Naive thymus-derived CD4-positive, alpha-beta T cell (primary cell): ENCODE results near the gene LPGAT1. TPM values are rescaled to one million over a fixed set of nuclear protein-coding genes. Genes with fewer than 3 reads are reported as not detected.

Experiments used
- ATAC-seq: fragments of 150-1000 bp; cut with Tn5 transposase; 2 replicates; pipeline ENCODE4 v1.10.0; 2021; ENCODE audit warnings: mild to moderate bottlenecking, moderate library complexity
- CTCF ChIA-PET: fragments of 350-600 bp; sonication (Branson Sonifier 250); formaldehyde crosslinking; loops from one replicate; lab custom pipeline; 2021; ENCODE audit warnings: antibody characterized with exemption; lab: Charles Lee
- POLR2A ChIA-PET: fragments of 350-600 bp; sonication (Branson Sonifier 250); formaldehyde crosslinking; loops from one replicate; lab custom pipeline; 2021; ENCODE audit warnings: antibody characterized with exemption, inconsistent platforms; lab: Charles Lee
- DNase-seq, 9 donors: peaks; one replicate each; pipeline versions ENCODE4 v3.0.0 to v3.0.0-alpha.2; 2020 to 2022; ENCODE audit warnings: mixed read lengths in 1 of 9
- H3K27ac ChIP-seq: one replicate; pipeline ENCODE4 v1.7.0; 2013; ENCODE audit warnings: mild to moderate bottlenecking, low read depth, low read length, moderate library complexity
- H3K27me3 ChIP-seq, 2 donors: one replicate each; pipeline ENCODE4 v1.7.0; 2013; ENCODE audit warnings: low read length in 2 of 2, mild to moderate bottlenecking in 2 of 2, moderate library complexity in 2 of 2; ENCODE audit not compliant: control insufficient read depth in 2 of 2, insufficient read depth in 2 of 2
- H3K36me3 ChIP-seq, 3 experiments: 1 replicate in 2 of 3; 2 replicates in 1 of 3; pipeline ENCODE4 v1.7.0; 2013; ENCODE audit warnings: low read length in 3 of 3, mild to moderate bottlenecking in 3 of 3, moderate library complexity in 1 of 3; ENCODE audit not compliant: insufficient read depth in 3 of 3, control insufficient read depth in 2 of 3
- H3K4me1 ChIP-seq, 2 donors: one replicate each; pipeline ENCODE4 v1.7.0; 2013; ENCODE audit warnings: low read length in 2 of 2, mild to moderate bottlenecking in 2 of 2, moderate library complexity in 1 of 2; ENCODE audit not compliant: control insufficient read depth in 2 of 2, insufficient read depth in 2 of 2
- H3K4me3 ChIP-seq: 2 replicates; pipeline ENCODE4 v1.7.0; 2013; ENCODE audit warnings: mild to moderate bottlenecking, low read length
- H3K9me3 ChIP-seq, 3 experiments: 1 replicate in 2 of 3; 2 replicates in 1 of 3; pipeline ENCODE4 v1.7.0; 2013; ENCODE audit warnings: low read length in 3 of 3; ENCODE audit not compliant: control insufficient read depth in 2 of 3
- H3K27ac Mint-ChIP-seq, 9 donors: one replicate each; pipeline ENCODE4 v1.8.0; 2020 to 2022; ENCODE audit warnings: mixed read lengths in 9 of 9, mild to moderate bottlenecking in 8 of 9, moderate library complexity in 5 of 9, inconsistent platforms in 2 of 9
- H3K27me3 Mint-ChIP-seq, 5 donors: one replicate each; pipeline ENCODE4 v1.8.0; 2021 to 2022; ENCODE audit warnings: mixed read lengths in 5 of 5, mild to moderate bottlenecking in 1 of 5
- H3K36me3 Mint-ChIP-seq, 5 donors: one replicate each; pipeline ENCODE4 v1.8.0; 2020 to 2022; ENCODE audit warnings: mixed read lengths in 5 of 5, mild to moderate bottlenecking in 3 of 5, inconsistent platforms in 1 of 5
- H3K4me1 Mint-ChIP-seq, 7 donors: one replicate each; pipeline ENCODE4 v1.8.0; 2020 to 2022; ENCODE audit warnings: mixed read lengths in 7 of 7, mild to moderate bottlenecking in 3 of 7, inconsistent platforms in 1 of 7
- H3K4me3 Mint-ChIP-seq, 10 donors: one replicate each; pipeline ENCODE4 v1.8.0; 2020 to 2022; ENCODE audit warnings: mild to moderate bottlenecking in 10 of 10, mixed read lengths in 10 of 10, moderate library complexity in 6 of 10, inconsistent platforms in 2 of 10
- H3K9me3 Mint-ChIP-seq, 11 donors: one replicate each; pipeline ENCODE4 v1.8.0; 2020 to 2022; ENCODE audit warnings: mixed read lengths in 11 of 11, mild to moderate bottlenecking in 4 of 11, inconsistent platforms in 1 of 11, moderate library complexity in 1 of 11
- intact Hi-C, 2 donors: fragments of 100-400 bp; cut with micrococcal nuclease; formaldehyde crosslinking; loops; one replicate each; pipeline ENCODE4 v1.15.1; 2023
- polyA plus RNA-seq, 2 donors: library from polyadenylated mRNA; unstranded; fragments of 300-500 nt; fragmentation: Illumina TruSeq; gene quantifications; one replicate each; pipeline ENCODE4 v1.2.3, GENCODE V29; 2021
- total RNA-seq, 6 experiments: library from RNA in 5 of 6; stranded (reverse) in 5 of 6; gene quantifications; 1 replicate in 5 of 6; 2 replicates in 1 of 6; pipeline ENCODE4 v1.2.3 and lab custom pipeline; 2021 to 2026

LPGAT1 gene
- total and polyA plus RNA-seq, 7 experiments from 2014 or later = 6.3 to 76.1 (median 13.6) TPM

- H3K36me3 ChIP-seq = peaks cover 4 to 9% (median 8%) of the 10 kb centered on the region in 3 experiments
- no peak for ATAC-seq
- H3K9me3 ChIP-seq = no peaks in the 10 kb centered on the region
- Mint-ChIP-seq H3K27ac (no peak overlapping the region), H3K27me3 (no peaks in the 10 kb centered on the region), H3K4me1 (no peaks in the 10 kb centered on the region), H3K36me3 (peaks cover 0 to 15% (median 7%) of the 10 kb centered on the region in 5 donors), H3K9me3 (no peaks in the 10 kb centered on the region), H3K4me3 (no peak overlapping the region)
- intact Hi-C loops = no loop called here
- H3K4me3 ChIP-seq = no peak overlapping the region
- POLR2A ChIA-PET = no interaction called here
- CTCF ChIA-PET = no interaction called here
- H3K4me1 ChIP-seq = no peaks in the 10 kb centered on the region
- H3K27me3 ChIP-seq = no peaks in the 10 kb centered on the region
- no peak overlapping the region for H3K27ac ChIP-seq
- DNase-seq = no peak
Measured at GRCh38 chr1:211748810-211749209, 81.8 kb downstream of the LPGAT1 start.

GRCh38 chr1:211742889-211743529, 87.6 kb downstream of the LPGAT1 start:
- no peaks in the 10 kb centered on the region for H3K9me3 ChIP-seq
- no peak overlapping the region for H3K27ac ChIP-seq
- no peaks in the 10 kb centered on the region for H3K36me3 ChIP-seq
- peaks cover 24 to 27% of the 10 kb centered on the region in 2 donors for H3K4me1 ChIP-seq
- Mint-ChIP-seq H3K4me3 (no peak overlapping the region), H3K27me3 (no peaks in the 10 kb centered on the region), H3K27ac (peak overlapping the region in 3 of 9 donors; percentile 19 to 52 (median 47)), H3K9me3 (no peaks in the 10 kb centered on the region), H3K36me3 (peaks cover 0 to 12% (median 0%) of the 10 kb centered on the region in 5 donors), H3K4me1 (peaks cover 21 to 32% (median 26%) of the 10 kb centered on the region in 7 donors)
- POLR2A ChIA-PET = no interaction called here
- DNase-seq (no peak), ATAC-seq (no peak)
- CTCF ChIA-PET = interaction anchor here (1.4 kb wide), 1 partner anchor 44 kb away, joined by 4 read pairs; no protein-coding TSS in a partner anchor
- intact Hi-C loops = no loop called here
- H3K27me3 ChIP-seq = no peaks in the 10 kb centered on the region
- H3K4me3 ChIP-seq = no peak overlapping the region

DNA sequence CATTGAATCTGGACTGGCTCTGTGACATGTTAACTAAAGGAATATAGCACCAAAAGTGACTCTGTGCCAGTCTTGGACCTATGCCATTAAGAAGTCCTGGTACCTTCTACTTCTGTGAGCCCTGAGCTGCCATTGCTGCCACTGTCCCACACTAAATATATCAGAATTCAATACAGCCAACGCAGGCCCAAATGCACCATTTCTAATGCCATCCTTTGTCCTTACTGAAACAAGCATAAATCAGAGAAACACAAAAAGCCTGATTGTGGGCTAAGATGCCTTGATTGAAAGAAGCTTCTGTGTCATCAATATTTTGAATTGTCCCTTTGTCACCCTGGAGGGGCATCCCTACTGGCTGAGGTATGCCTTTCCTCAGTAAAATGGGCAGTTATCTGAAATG, 88.3 kb downstream of the LPGAT1 start:
- Mint-ChIP-seq H3K4me3 (no peak overlapping the region), H3K9me3 (no peaks in the 10 kb centered on the region), H3K27me3 (no peaks in the 10 kb centered on the region), H3K36me3 (peaks cover 0 to 12% (median 0%) of the 10 kb centered on the region in 5 donors), H3K4me1 (peaks cover 28 to 39% (median 33%) of the 10 kb centered on the region in 7 donors), H3K27ac (no peak overlapping the region)
- no peak overlapping the region for H3K4me3 ChIP-seq
- ChIA-PET CTCF (interaction anchor here (1.4 kb wide), 1 partner anchor 43 kb away, joined by 4 read pairs; no protein-coding TSS in a partner anchor), POLR2A (no interaction called here)
- no peak for ATAC-seq
- no peak for DNase-seq
- H3K9me3 ChIP-seq = no peaks in the 10 kb centered on the region
- H3K27ac ChIP-seq = no peak overlapping the region
- H3K4me1 ChIP-seq = peaks cover 32 to 34% of the 10 kb centered on the region in 2 donors
- intact Hi-C loops = no loop called here
- no peaks in the 10 kb centered on the region for H3K36me3 ChIP-seq
- H3K27me3 ChIP-seq = no peaks in the 10 kb centered on the region

GRCh38 chr1:211741788-211742187, 88.8 kb downstream of the LPGAT1 start:
- intact Hi-C loops = no loop called here
- Mint-ChIP-seq H3K36me3 (peaks cover 0 to 10% (median 0%) of the 10 kb centered on the region in 5 donors), H3K4me3 (no peak overlapping the region), H3K27me3 (no peaks in the 10 kb centered on the region), H3K9me3 (no peaks in the 10 kb centered on the region), H3K4me1 (peaks cover 29 to 41% (median 34%) of the 10 kb centered on the region in 7 donors), H3K27ac (peak overlapping the region in 1 of 9 donors; percentile 40)
- no peak overlapping the region for H3K27ac ChIP-seq
- ATAC-seq (no peak), DNase-seq (no peak)
- peaks cover 34 to 36% of the 10 kb centered on the region in 2 donors for H3K4me1 ChIP-seq
- no peaks in the 10 kb centered on the region for H3K9me3 ChIP-seq
- H3K27me3 ChIP-seq = no peaks in the 10 kb centered on the region
- no peak overlapping the region for H3K4me3 ChIP-seq
- CTCF ChIA-PET = interaction anchor here (1.4 kb wide), 1 partner anchor 43 kb away, joined by 4 read pairs; no protein-coding TSS in a partner anchor
- POLR2A ChIA-PET = no interaction called here
- no peaks in the 10 kb centered on the region for H3K36me3 ChIP-seq

- no peak for DNase-seq
- peaks cover 29 to 44% (median 34%) of the 10 kb centered on the region in 7 donors for H3K4me1 Mint-ChIP-seq
- peak overlapping the region in 4 of 9 donors; percentile 40 to 63 (median 58) for H3K27ac Mint-ChIP-seq
- Histone ChIP-seq H3K36me3 (no peaks in the 10 kb centered on the region), H3K9me3 (no peaks in the 10 kb centered on the region), H3K27ac (no peak overlapping the region), H3K4me3 (no peak overlapping the region), H3K27me3 (no peaks in the 10 kb centered on the region), H3K4me1 (peaks cover 34 to 36% of the 10 kb centered on the region in 2 donors)
- H3K9me3 Mint-ChIP-seq = no peaks in the 10 kb centered on the region
- H3K36me3 Mint-ChIP-seq = peaks cover 0 to 8% (median 0%) of the 10 kb centered on the region in 5 donors
- ATAC-seq = no peak
- peak overlapping the region in 1 of 10 donors; percentile 13 for H3K4me3 Mint-ChIP-seq
- intact Hi-C loops = no loop called here
- POLR2A ChIA-PET = no interaction called here
- CTCF ChIA-PET = interaction anchor here (1.4 kb wide), 1 partner anchor 42 kb away, joined by 4 read pairs; no protein-coding TSS in a partner anchor
- no peaks in the 10 kb centered on the region for H3K27me3 Mint-ChIP-seq
Measured at GRCh38 chr1:211741116-211741515, 89.4 kb downstream of the LPGAT1 start.

DNA sequence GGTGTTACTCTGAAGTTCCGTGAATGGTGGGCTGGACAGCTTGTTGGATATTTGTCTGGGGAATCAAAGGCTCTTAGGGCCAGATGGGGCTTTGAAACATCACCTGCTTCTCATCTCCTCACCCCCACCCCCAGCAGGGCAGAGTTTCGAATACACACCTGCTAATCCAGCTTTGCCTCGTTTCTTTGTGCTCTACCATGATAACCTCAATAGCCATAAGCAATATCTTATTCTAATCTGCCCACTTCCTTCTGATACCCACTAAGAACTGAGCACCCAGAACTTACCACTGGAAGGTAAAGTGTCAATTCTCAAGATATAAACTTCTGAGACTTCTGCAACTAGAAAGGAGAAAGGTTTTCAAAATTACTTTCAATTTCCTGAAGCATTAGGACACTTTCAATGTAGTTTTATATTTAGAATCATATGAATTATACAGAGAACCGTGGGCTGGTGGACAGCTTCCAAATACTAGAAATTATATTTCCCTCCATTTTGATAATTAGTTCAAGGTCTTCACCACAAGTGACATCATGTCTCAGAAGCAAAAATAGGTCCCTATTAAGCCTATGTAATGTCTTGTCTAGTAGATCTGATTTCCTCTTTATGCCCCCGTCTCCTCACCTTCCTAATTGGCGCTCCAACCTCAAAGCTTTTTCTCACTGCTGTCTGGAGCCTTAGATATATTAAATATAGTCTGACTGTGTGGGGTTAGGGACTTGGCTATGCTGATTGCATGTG, 90.7 kb downstream of the LPGAT1 start:
- peak overlapping the region; percentile 26 to 87 (median 66) for H3K4me3 Mint-ChIP-seq
- ATAC-seq (peak; percentile 49), DNase-seq (peak in 1 of 9 donors; percentile 4)
- peak overlapping the region; percentile 42 to 96 (median 88) for H3K27ac Mint-ChIP-seq
- Histone ChIP-seq H3K4me3 (peak overlapping the region; percentile 22), H3K27me3 (no peaks in the 10 kb centered on the region), H3K36me3 (no peaks in the 10 kb centered on the region), H3K27ac (peak overlapping the region; percentile 37), H3K9me3 (no peaks in the 10 kb centered on the region), H3K4me1 (peaks cover 34 to 36% of the 10 kb centered on the region in 2 donors)
- H3K4me1 Mint-ChIP-seq = peaks cover 29 to 51% (median 34%) of the 10 kb centered on the region in 7 donors
- intact Hi-C loops = loop anchor here in 1 of 2 donors (5.0 kb wide), 1 partner anchor 38 kb away; no protein-coding TSS in a partner anchor
- H3K36me3 Mint-ChIP-seq = peaks cover 0 to 4% (median 0%) of the 10 kb centered on the region in 5 donors
- ChIA-PET CTCF (interaction anchor here (0.6 to 1.4 kb wide), 2 partner anchors 41 to 924 kb away, joined by 3 to 4 read pairs; no protein-coding TSS in a partner anchor), POLR2A (interaction anchor here (0.7 kb wide), 1 partner anchor 154 kb away, joined by 4 read pairs; no protein-coding TSS in a partner anchor)
- no peaks in the 10 kb centered on the region for H3K27me3 Mint-ChIP-seq
- H3K9me3 Mint-ChIP-seq = no peaks in the 10 kb centered on the region
